GM12891 (cell line): Measurements from ENCODE around the gene ACTR1A.

Experiments
- PAX5 ChIP-seq: IDR thresholded peaks from 2 replicates; pipeline ENCODE4 v1.6.1; 2011; ENCODE audit warnings: low read length, moderate library complexity, mild to moderate bottlenecking; ENCODE audit not compliant: insufficient read depth, severe bottlenecking
- POLR2A ChIP-seq: IDR thresholded peaks from 2 replicates; pipeline ENCODE4 v1.6.1; 2011; ENCODE audit warnings: low read depth, low read length, control low read depth
- POLR2AphosphoS5 ChIP-seq: IDR thresholded peaks from 2 replicates; pipeline ENCODE4 v1.6.1; 2011; ENCODE audit warnings: low read depth, low read length, control low read depth
- POU2F2 ChIP-seq: IDR thresholded peaks from 2 replicates; pipeline ENCODE4 v1.6.1; 2011; ENCODE audit warnings: low read depth, mild to moderate bottlenecking, control low read depth, low read length, moderate library complexity
- SPI1 ChIP-seq: IDR thresholded peaks from 2 replicates; pipeline ENCODE4 v1.6.1; 2011; ENCODE audit warnings: low read depth, low read length, control low read depth
- TAF1 ChIP-seq: IDR thresholded peaks from 2 replicates; pipeline ENCODE4 v1.6.1; 2011; ENCODE audit warnings: low read depth, low read length, control low read depth

DNA sequence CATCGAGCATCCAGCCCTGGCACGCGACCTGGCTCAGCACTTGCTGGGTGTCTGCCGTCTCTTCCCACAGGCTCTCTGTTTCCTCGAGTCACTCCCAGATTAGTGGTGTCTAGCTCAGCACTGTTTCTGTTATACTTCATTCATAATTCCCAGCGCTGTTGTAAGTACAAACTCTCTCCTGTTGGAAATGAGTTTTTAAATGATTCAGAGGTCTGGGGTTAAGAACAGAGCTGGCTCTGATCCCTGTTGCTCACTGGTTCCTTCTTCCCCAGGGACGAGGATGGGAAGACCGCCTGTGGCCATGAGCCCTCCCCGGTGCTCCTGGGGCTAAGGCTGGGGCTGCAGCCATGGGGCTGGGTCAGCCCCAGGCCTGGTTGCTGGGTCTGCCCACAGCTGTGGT lies 33.8 kb downstream of the ACTR1A start:
- TF ChIP-seq POLR2A = no peak
- TF ChIP-seq TAF1 = no peak
- TF ChIP-seq POLR2AphosphoS5 = no peak
- no peak for TF ChIP-seq SPI1
- TF ChIP-seq POU2F2 = no peak
- no peak for TF ChIP-seq PAX5
